ENCODE results near the gene TMEM87B. TPM values are rescaled to one million over a fixed set of nuclear protein-coding genes. Genes with fewer than 3 reads are reported as not detected.

Gene TMEM87B
- total RNA-seq, 2 donors from 2014 or later: 56.7 to 71.2 TPM

DNA sequence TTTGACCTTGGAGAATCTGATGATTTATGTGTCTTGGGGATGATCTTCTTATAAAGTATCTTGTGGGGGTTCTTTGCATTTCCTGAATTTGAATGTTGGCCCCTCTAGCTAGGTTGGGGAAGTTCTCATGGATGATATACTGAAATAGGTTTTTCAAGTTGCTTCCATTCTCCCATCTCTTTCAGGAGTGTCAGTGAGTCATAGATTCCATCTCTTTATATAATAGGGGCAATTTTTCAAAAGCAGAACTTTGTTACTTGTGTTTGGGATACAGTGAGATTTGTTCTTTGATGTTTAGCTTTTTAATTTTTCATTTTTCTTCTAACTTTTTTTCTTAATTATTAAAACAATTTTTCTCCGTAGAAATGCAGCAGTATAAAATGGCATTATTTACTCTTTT lies 19.4 kb downstream of the TMEM87B start:
- Histone ChIP-seq H3K4me1 (peaks cover 4% of the 10 kb centered on the region), H3K4me3 (no peak overlapping the region), H3K27me3 (no peaks in the 10 kb centered on the region), H3K36me3 (peaks cover 6% of the 10 kb centered on the region), H3K9me3 (no peaks in the 10 kb centered on the region), H3K27ac (no peak overlapping the region), H3K9ac (ENCODE audit: low read depth in 2 of 2, low read length in 2 of 2) (no peak overlapping the region)
- intact Hi-C loops (cut with DNase I): no loop called here
- TF ChIP-seq, protein P1, sequence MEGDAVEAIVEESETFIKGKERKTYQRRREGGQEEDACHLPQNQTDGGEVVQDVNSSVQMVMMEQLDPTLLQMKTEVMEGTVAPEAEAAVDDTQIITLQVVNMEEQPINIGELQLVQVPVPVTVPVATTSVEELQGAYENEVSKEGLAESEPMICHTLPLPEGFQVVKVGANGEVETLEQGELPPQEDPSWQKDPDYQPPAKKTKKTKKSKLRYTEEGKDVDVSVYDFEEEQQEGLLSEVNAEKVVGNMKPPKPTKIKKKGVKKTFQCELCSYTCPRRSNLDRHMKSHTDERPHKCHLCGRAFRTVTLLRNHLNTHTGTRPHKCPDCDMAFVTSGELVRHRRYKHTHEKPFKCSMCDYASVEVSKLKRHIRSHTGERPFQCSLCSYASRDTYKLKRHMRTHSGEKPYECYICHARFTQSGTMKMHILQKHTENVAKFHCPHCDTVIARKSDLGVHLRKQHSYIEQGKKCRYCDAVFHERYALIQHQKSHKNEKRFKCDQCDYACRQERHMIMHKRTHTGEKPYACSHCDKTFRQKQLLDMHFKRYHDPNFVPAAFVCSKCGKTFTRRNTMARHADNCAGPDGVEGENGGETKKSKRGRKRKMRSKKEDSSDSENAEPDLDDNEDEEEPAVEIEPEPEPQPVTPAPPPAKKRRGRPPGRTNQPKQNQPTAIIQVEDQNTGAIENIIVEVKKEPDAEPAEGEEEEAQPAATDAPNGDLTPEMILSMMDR (IDR thresholded peaks at IDR 0.05): no peak
- no peak for DNase-seq

DNA sequence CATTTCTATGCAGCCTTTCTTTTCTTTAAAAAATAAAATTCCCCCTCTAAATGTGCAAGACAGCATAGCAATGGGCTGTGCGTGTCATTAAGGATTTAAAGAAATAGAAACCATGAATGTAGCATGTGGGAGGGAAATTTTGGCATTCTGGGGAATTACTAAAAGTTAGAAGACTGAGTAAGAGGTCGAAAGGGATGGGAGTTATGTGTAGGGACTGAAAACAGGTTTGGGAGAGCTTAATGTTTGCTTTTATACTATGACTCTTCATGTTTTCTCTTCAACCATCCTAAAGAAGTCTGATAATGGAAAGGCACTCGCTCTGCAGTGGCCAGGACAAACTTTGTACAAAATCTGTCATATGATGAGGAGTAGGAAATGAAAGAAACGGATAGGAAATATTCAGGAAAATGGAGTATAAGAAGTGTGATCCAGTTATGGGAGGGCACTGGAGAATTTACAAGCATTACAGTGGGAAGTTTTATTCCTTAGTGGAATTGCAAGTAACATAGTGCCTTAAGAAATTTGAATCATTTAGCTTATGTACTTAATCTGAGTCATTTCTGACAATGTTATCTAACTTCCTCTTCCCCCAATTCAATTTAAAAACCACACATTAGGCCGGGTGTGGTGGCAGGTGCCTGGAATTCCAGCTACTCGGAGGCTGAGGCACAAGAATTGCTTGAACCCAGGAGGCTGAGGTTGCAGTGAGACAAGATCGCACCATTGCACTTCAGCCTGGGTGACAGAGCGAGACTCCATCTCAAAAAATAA lies 20.6 kb downstream of the TMEM87B start:
- TF ChIP-seq, protein P1 (IDR thresholded peaks at IDR 0.05): no peak
- intact Hi-C loops (cut with DNase I): no loop called here
- peaks cover 4% of the 10 kb centered on the region for H3K4me1 ChIP-seq
- peaks cover 6% of the 10 kb centered on the region for H3K36me3 ChIP-seq
- no peak overlapping the region for H3K9ac ChIP-seq (ENCODE audit: low read depth in 2 of 2, low read length in 2 of 2)
- peak overlapping the region; percentile 38 for H3K27ac ChIP-seq
- no peaks in the 10 kb centered on the region for H3K9me3 ChIP-seq
- H3K4me3 ChIP-seq: no peak overlapping the region
- no peaks in the 10 kb centered on the region for H3K27me3 ChIP-seq
- no peak for DNase-seq

DNA sequence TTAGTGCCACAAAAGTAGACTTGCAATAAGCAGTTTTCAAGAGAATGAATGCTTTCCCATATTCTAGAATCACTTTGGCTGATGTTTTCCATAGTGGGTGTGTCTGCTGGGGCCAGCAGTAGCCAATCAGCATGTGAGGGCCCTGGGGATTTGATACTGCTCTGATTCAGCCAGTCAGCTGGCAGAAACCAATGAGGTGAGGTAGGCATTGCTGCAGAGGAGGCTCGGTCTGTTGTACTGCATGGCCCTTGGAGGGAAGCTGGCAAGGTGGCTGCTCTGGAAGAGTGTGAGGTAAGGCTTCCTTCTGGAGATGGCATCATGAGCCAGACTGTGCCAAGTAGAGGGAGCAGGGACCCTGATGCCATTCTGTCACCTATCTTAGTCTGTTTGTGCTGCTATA lies 22.7 kb downstream of the TMEM87B start:
- H3K36me3 ChIP-seq: peaks cover 12% of the 10 kb centered on the region
- H3K27me3 ChIP-seq: no peaks in the 10 kb centered on the region
- H3K27ac ChIP-seq: no peak overlapping the region
- no peak overlapping the region for H3K4me3 ChIP-seq
- intact Hi-C loops (cut with DNase I): no loop called here
- H3K4me1 ChIP-seq: peaks cover 4% of the 10 kb centered on the region
- DNase-seq: no peak
- TF ChIP-seq, protein P1 (IDR thresholded peaks at IDR 0.05): no peak
- no peaks in the 10 kb centered on the region for H3K9me3 ChIP-seq
- no peak overlapping the region for H3K9ac ChIP-seq (ENCODE audit: low read depth in 2 of 2, low read length in 2 of 2)

DNA sequence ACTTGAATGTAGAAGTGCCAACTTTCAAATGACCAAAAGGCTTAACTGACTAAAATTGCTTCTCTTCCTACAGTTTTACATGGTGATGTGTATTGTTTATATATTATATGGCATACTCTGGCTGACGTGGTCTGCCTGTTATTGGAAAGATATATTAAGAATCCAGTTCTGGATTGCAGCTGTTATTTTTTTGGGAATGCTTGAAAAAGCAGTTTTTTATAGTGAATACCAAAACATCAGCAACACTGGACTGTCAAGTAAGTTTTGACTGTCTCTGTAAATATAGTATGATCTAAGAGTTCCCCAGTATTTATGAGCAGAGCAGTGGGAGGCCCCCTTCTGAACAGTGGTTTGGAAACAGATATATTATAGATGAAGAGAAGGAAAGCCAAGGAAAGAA lies 26.2 kb downstream of the TMEM87B start:
- Histone ChIP-seq H3K9me3 (no peaks in the 10 kb centered on the region), H3K27ac (no peak overlapping the region), H3K9ac (ENCODE audit: low read depth in 2 of 2, low read length in 2 of 2) (no peak overlapping the region), H3K27me3 (no peaks in the 10 kb centered on the region), H3K36me3 (peaks cover 12% of the 10 kb centered on the region), H3K4me3 (no peak overlapping the region), H3K4me1 (no peaks in the 10 kb centered on the region)
- intact Hi-C loops (cut with DNase I): no loop called here
- TF ChIP-seq, protein P1 (IDR thresholded peaks at IDR 0.05): no peak
- DNase-seq: no peak

DNA sequence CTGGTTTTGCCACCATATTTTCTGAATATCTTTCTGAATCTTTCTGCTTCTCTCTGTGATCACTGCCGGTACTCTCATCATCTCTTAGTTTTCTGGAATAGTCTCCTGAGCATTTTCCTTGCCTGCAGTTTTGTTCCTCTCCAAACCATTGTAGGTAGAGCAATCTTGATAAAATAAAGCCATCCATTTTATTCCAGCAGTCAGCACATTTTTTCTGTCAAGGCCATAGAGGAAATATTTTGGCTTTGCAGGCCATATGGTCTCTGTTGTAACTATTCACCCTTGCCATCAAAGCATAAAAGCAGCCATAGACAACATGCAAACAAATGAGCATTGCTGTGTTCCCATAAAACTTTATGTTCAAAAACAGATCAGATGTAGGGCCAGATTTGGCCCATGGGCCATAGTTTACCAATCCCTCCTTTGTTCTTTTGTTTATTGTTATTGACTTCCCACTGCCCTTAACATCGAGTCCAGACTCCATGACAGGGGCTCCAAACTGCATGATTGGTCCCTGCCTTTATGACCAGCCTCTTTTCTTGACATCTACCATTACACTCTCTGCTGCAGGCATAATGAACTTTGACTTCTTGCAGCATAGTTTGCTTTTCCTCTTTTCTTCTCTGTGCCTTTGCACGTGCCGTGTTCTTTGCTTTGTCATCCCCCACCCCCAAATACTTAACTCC lies 29.8 kb downstream of the TMEM87B start:
- H3K4me3 ChIP-seq: no peak overlapping the region
- DNase-seq: no peak
- peaks cover 18% of the 10 kb centered on the region for H3K36me3 ChIP-seq
- no peak overlapping the region for H3K27ac ChIP-seq
- no peaks in the 10 kb centered on the region for H3K4me1 ChIP-seq
- H3K27me3 ChIP-seq: no peaks in the 10 kb centered on the region
- no peaks in the 10 kb centered on the region for H3K9me3 ChIP-seq
- intact Hi-C loops (cut with DNase I): no loop called here
- TF ChIP-seq, protein P1 (IDR thresholded peaks at IDR 0.05): no peak
- no peak overlapping the region for H3K9ac ChIP-seq (ENCODE audit: low read depth in 2 of 2, low read length in 2 of 2)

All from colonic mucosa (tissue), 4 donors.